ENCODE measurements around the gene SLC9A6. TPM values are rescaled to one million over a fixed set of nuclear protein-coding genes. Genes with fewer than 3 reads are reported as not detected.

SLC9A6 gene
- total and polyA plus RNA-seq, 2 donors (not counting 3 experiments of a cell fraction or from before 2014, with no cell fraction given): 8.1 to 15.5 TPM

DNA sequence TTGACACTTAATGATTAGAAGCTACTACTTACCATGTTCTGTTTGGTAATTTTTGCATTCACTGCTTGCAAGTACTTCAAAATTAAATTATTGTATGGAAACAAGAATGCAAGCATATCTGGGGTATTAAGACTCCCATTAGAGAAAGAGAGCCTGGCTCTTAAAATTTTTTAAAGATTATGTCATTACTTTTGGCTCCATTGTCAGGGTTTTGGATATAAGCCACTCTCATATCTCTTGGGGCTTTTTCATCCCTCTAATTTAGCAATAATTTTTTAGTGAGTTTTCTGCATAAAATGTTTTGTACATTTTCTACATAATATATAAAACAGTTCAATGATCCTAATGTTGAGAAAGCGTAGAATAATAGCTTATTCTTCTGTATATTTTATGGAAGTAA lies 49.4 kb downstream of the SLC9A6 start:
- no TSS peak for BruUV-seq (replicated peaks)
- H3K4me2 ChIP-seq (ENCODE audit: insufficient read depth, low read length): no peak overlapping the region
- H3K36me3 ChIP-seq (ENCODE audit: control insufficient read depth in 2 of 2, extremely low read depth in 1 of 2, insufficient read depth in 2 of 2, low read length in 2 of 2): no peaks in the 10 kb centered on the region
- no peak overlapping the region for H3K9ac ChIP-seq (replicated peaks; ENCODE audit: extremely low read depth, insufficient read depth, low read length)
- intact Hi-C loops (cut with micrococcal nuclease): loop anchor here (5.0 kb wide), 1 partner anchor 113 kb away; the partner anchor contains the start of gene FHL1
- H2AFZ ChIP-seq (ENCODE audit: low read depth, low read length): no peak overlapping the region
- H3K9me1 ChIP-seq (replicated peaks; ENCODE audit: control insufficient read depth, extremely low read depth, insufficient read depth, low read length): no peaks in the 10 kb centered on the region
- TF ChIP-seq GATA2 (IDR thresholded peaks at IDR 0.05; ENCODE audit: insufficient read depth, insufficient read length, low read depth, low read length) (no peak), JUN (IDR thresholded peaks at IDR 0.05; ENCODE audit: borderline replicate concordance, insufficient read depth, insufficient read length, low read depth) (no peak), POLR2AphosphoS5 (IDR thresholded peaks at IDR 0.05; ENCODE audit: insufficient read depth, low read depth, low read length) (no peak)
- H3K9me3 ChIP-seq (replicated peaks; ENCODE audit: control insufficient read depth, insufficient read depth, low read length): no peaks in the 10 kb centered on the region
- DNase-seq (ENCODE audit: low read depth, low spot score): no peak
- CTCF ChIA-PET: interaction anchor here (0.8 to 3.1 kb wide), 2 partner anchors 128 to 131 kb away, joined by 3 to 13 read pairs; no protein-coding TSS in a partner anchor
- H3K27ac ChIP-seq (ENCODE audit: insufficient read depth, low read depth, low read length): no peak overlapping the region
- dilution Hi-C loops (cut with MboI; ENCODE audit: extremely low pct_ligation_motif_present, low sequenced_read_pairs): no loop called here
- no peaks in the 10 kb centered on the region for H3K27me3 ChIP-seq (ENCODE audit: control insufficient read depth in 2 of 2, insufficient read depth in 2 of 2, low read length in 2 of 2)
- H3K4me3 ChIP-seq (replicated peaks in 1 of 3; ENCODE audit: insufficient read depth in 1 of 3, low read depth in 1 of 3, low read length in 3 of 3): no peak overlapping the region
- no peak for FAIRE-seq
- H3K79me2 ChIP-seq (ENCODE audit: control insufficient read depth, insufficient read depth, low read length): no peaks in the 10 kb centered on the region
- no peaks in the 10 kb centered on the region for H4K20me1 ChIP-seq (replicated peaks; ENCODE audit: control insufficient read depth, extremely low read depth, insufficient read depth, low read length)
- H3K4me1 ChIP-seq (ENCODE audit: control insufficient read depth, extremely low read depth, insufficient read depth, low read length): peaks cover 17% of the 10 kb centered on the region
- POLR2A ChIA-PET: no interaction called here

DNA sequence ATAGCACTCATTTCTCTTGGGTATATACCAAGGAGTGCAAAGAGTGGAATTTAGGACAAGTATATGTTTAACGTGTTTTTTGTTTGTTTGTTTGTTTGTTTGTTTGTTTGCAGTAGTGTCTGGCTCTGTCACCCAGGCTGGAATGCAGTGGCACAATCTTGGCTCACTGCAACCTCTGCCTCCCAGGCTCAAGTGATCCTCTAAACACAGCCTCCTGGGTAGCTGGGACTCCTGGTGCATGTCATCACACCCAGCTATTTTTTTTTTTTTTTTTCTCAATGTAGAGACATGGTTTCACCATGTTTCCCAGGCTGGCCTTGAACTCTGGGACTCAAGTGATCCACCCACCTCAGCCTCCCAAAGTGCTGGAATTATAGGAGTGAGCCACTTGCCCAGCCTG lies 50.4 kb downstream of the SLC9A6 start:
- TF ChIP-seq FOS (IDR thresholded peaks at IDR 0.05; ENCODE audit: borderline replicate concordance, insufficient read depth, low read length) (no peak), EZH2 (IDR thresholded peaks at IDR 0.05; ENCODE audit: borderline replicate concordance, low read depth, low read length, severe bottlenecking) (no peak), POLR2A (IDR thresholded peaks at IDR 0.05; ENCODE audit: low read depth, low read length) (no peak), JUN (IDR thresholded peaks at IDR 0.05; ENCODE audit: borderline replicate concordance, insufficient read depth, insufficient read length, low read depth) (no peak), GATA2 (IDR thresholded peaks at IDR 0.05; ENCODE audit: insufficient read depth, insufficient read length, low read depth, low read length) (no peak), POLR2AphosphoS5 (IDR thresholded peaks at IDR 0.05; ENCODE audit: insufficient read depth, low read depth, low read length) (no peak), MYC (IDR thresholded peaks at IDR 0.05; ENCODE audit: low read depth, low read length) (no peak)
- TF ChIP-seq, protein P1, sequence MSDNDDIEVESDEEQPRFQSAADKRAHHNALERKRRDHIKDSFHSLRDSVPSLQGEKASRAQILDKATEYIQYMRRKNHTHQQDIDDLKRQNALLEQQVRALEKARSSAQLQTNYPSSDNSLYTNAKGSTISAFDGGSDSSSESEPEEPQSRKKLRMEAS (IDR thresholded peaks at IDR 0.05; ENCODE audit: insufficient read depth, insufficient read length): no peak
- TF ChIP-seq, protein P2, sequence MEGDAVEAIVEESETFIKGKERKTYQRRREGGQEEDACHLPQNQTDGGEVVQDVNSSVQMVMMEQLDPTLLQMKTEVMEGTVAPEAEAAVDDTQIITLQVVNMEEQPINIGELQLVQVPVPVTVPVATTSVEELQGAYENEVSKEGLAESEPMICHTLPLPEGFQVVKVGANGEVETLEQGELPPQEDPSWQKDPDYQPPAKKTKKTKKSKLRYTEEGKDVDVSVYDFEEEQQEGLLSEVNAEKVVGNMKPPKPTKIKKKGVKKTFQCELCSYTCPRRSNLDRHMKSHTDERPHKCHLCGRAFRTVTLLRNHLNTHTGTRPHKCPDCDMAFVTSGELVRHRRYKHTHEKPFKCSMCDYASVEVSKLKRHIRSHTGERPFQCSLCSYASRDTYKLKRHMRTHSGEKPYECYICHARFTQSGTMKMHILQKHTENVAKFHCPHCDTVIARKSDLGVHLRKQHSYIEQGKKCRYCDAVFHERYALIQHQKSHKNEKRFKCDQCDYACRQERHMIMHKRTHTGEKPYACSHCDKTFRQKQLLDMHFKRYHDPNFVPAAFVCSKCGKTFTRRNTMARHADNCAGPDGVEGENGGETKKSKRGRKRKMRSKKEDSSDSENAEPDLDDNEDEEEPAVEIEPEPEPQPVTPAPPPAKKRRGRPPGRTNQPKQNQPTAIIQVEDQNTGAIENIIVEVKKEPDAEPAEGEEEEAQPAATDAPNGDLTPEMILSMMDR (IDR thresholded peaks at IDR 0.05; ENCODE audit: extremely low read depth in 1 of 2, insufficient read depth in 1 of 2, low read depth in 1 of 2, low read length in 2 of 2): no peak
- BruUV-seq (replicated peaks): no TSS peak
- Histone ChIP-seq H3K9me3 (replicated peaks; ENCODE audit: control insufficient read depth, insufficient read depth, low read length) (no peaks in the 10 kb centered on the region), H3K4me1 (ENCODE audit: control insufficient read depth, extremely low read depth, insufficient read depth, low read length) (peaks cover 7% of the 10 kb centered on the region), H3K27ac (ENCODE audit: insufficient read depth, low read depth, low read length) (no peak overlapping the region), H3K27me3 (ENCODE audit: control insufficient read depth in 2 of 2, insufficient read depth in 2 of 2, low read length in 2 of 2) (no peaks in the 10 kb centered on the region), H2AFZ (ENCODE audit: low read depth, low read length) (no peak overlapping the region), H4K20me1 (replicated peaks; ENCODE audit: control insufficient read depth, extremely low read depth, insufficient read depth, low read length) (no peaks in the 10 kb centered on the region), H3K4me3 (replicated peaks in 1 of 3; ENCODE audit: insufficient read depth in 1 of 3, low read depth in 1 of 3, low read length in 3 of 3) (no peak overlapping the region), H3K79me2 (ENCODE audit: control insufficient read depth, insufficient read depth, low read length) (no peaks in the 10 kb centered on the region), H3K9ac (replicated peaks; ENCODE audit: extremely low read depth, insufficient read depth, low read length) (no peak overlapping the region), H3K36me3 (ENCODE audit: control insufficient read depth in 2 of 2, extremely low read depth in 1 of 2, insufficient read depth in 2 of 2, low read length in 2 of 2) (no peaks in the 10 kb centered on the region), H3K9me1 (replicated peaks; ENCODE audit: control insufficient read depth, extremely low read depth, insufficient read depth, low read length) (no peaks in the 10 kb centered on the region), H3K4me2 (ENCODE audit: insufficient read depth, low read length) (no peak overlapping the region)
- no peak for DNase-seq (ENCODE audit: low read depth, low spot score)
- POLR2A ChIA-PET: no interaction called here
- no peak for FAIRE-seq
- dilution Hi-C loops (cut with MboI; ENCODE audit: extremely low pct_ligation_motif_present, low sequenced_read_pairs): no loop called here
- intact Hi-C loops (cut with micrococcal nuclease): no loop called here
- CTCF ChIA-PET: interaction anchor here (0.8 to 3.1 kb wide), 2 partner anchors 127 to 130 kb away, joined by 3 to 13 read pairs; no protein-coding TSS in a partner anchor

Data from endothelial cell of umbilical vein (primary cell).